Fibroblast of mammary gland (primary cell): ENCODE data around the gene NENF.

ENCODE experiments used
- DNase-seq: peaks from one replicate; pipeline ENCODE4 v3.0.0-alpha.2; 2010; ENCODE audit warnings: low read depth
- H3K4me3 ChIP-seq: 2 replicates; pipeline ENCODE4 v1.5.1; 2011; ENCODE audit warnings: low read depth, mild to moderate bottlenecking, low read length, moderate library complexity; ENCODE audit not compliant: control insufficient read depth
- TF ChIP-seq, protein P1 (sequence below): conservative IDR thresholded peaks from 2 replicates; pipeline ENCODE4 v1.5.1; 2011; ENCODE audit warnings: low read depth, low read length, inconsistent platforms; ENCODE audit not compliant: control insufficient read depth, insufficient read depth

NENF gene

GRCh38 chr1:212414328-212415106, 18.2 kb upstream of the NENF start, which contains the start of gene PACC1:
PACC1 (minus strand) TSS chr1:212414886; CDS start chr1:212414757, 129 bp downstream.
- TF ChIP-seq, protein P1, sequence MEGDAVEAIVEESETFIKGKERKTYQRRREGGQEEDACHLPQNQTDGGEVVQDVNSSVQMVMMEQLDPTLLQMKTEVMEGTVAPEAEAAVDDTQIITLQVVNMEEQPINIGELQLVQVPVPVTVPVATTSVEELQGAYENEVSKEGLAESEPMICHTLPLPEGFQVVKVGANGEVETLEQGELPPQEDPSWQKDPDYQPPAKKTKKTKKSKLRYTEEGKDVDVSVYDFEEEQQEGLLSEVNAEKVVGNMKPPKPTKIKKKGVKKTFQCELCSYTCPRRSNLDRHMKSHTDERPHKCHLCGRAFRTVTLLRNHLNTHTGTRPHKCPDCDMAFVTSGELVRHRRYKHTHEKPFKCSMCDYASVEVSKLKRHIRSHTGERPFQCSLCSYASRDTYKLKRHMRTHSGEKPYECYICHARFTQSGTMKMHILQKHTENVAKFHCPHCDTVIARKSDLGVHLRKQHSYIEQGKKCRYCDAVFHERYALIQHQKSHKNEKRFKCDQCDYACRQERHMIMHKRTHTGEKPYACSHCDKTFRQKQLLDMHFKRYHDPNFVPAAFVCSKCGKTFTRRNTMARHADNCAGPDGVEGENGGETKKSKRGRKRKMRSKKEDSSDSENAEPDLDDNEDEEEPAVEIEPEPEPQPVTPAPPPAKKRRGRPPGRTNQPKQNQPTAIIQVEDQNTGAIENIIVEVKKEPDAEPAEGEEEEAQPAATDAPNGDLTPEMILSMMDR, result no peak
- peak within 1 kb of the TSS; percentile 85 for H3K4me3 ChIP-seq
- peak; percentile 79 for DNase-seq

GRCh38 chr1:212415107-212415841, 17.4 kb upstream of the NENF start:
- no peak for DNase-seq
- TF ChIP-seq, protein P1, result no peak
- H3K4me3 ChIP-seq, result peak overlapping the region; percentile 85

DNA sequence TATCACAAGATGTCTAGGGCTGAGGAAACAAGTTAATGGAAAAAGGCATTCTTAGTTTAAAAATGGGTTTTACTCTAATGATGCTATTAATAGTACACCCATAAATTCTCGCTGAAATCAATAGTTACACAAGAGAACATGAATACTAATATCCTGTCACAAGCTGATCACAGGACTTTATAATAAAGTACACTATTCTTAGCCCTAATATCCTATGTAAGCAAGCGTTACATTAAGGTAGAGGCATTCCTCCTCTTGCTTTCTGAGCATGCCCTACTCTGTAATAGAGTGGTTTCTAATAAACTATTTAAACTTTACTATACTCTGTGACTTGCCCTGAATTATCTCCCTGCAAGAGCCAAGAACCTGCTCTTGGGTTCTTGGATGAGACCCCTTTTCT, 11.6 kb upstream of the NENF start:
- TF ChIP-seq, protein P1, result no peak
- DNase-seq, result no peak
- no peak overlapping the region for H3K4me3 ChIP-seq

- no peak overlapping the region for H3K4me3 ChIP-seq
- TF ChIP-seq, protein P1, result no peak
- DNase-seq, result no peak
These were observed 8.8 kb upstream of the NENF start for GRCh38 chr1:212423879-212424278.

- no peak for DNase-seq
These were observed 4.2 kb upstream of the NENF start for GRCh38 chr1:212428496-212428895.

GRCh38 chr1:212430416-212430815, 2.3 kb upstream of the NENF start:
- H3K4me3 ChIP-seq, result no peak overlapping the region
- peak; percentile 37 for DNase-seq
- TF ChIP-seq, protein P1, result no peak

More at GRCh38 chr1:212428496-212428895, 4.2 kb upstream of the NENF start:
- H3K4me3 ChIP-seq, result no peak overlapping the region
- TF ChIP-seq, protein P1, result no peak
